K562 (cell line): Measurements from ENCODE around the gene RFPL3. TPM values are rescaled to one million over a fixed set of nuclear protein-coding genes. Genes with fewer than 3 reads are reported as not detected.

Experiments used
- CTBP1 ChIP-seq: fragments of 450-650 bp; IDR thresholded peaks from 2 replicates; pipeline ENCODE4 v1.6.1; 2016; ENCODE audit warnings: borderline replicate concordance
- NELFE ChIP-seq: IDR thresholded peaks from 2 replicates; pipeline ENCODE4 v1.6.1; 2011; ENCODE audit warnings: mild to moderate bottlenecking; ENCODE audit not compliant: insufficient read depth, insufficient read length
- SIN3A ChIP-seq, 2 experiments: fragments of 150-350 bp in 1 of 2; IDR thresholded peaks; 2 replicates each; pipeline ENCODE4 v1.6.1; 2011 to 2016; ENCODE audit warnings: borderline replicate concordance in 2 of 2, low read depth in 2 of 2, low read length in 2 of 2, mild to moderate bottlenecking in 2 of 2, moderate library complexity in 2 of 2; ENCODE audit not compliant: control insufficient read depth in 1 of 2
- TOE1 ChIP-seq, 2 experiments: fragments of 450-650 bp in 1 of 2; sonication (generic) in 1 of 2; formaldehyde crosslinking in 1 of 2; IDR thresholded peaks; 2 replicates each; pipeline versions ENCODE4 v1.7.1 to v1.8.0; 2016 to 2022; ENCODE audit warnings: borderline replicate concordance in 2 of 2, mild to moderate bottlenecking in 2 of 2, antibody characterized with exemption in 1 of 2, inconsistent platforms in 1 of 2, low read depth in 1 of 2, missing genetic modification reagents in 1 of 2, moderate library complexity in 1 of 2
- polyA plus RNA-seq, 8 experiments: library from polyadenylated mRNA; depleted of rRNA in 4 of 8; stranded (reverse) in 5 of 8; unstranded in 3 of 8; fragments of >200 nt; fragmentation: Nextera tagmentation in 2 of 8; fragmentation: Illumina TruSeq in 1 of 8; extraction: Ambion mirVana in 2 of 8; extraction: Trizol in 1 of 8; gene quantifications; 2 replicates each; pipeline versions ENCODE4 v1.2.1 to v1.2.3, GENCODE V29; 2011 to 2014; ENCODE audit warnings: inconsistent platforms in 1 of 8, missing spikeins in 1 of 8
- total RNA-seq, 7 experiments: library from RNA; depleted of rRNA in 6 of 7; stranded (reverse); fragments of >200 nt in 6 of 7; fragmentation: Illumina TruSeq in 2 of 7; extraction: Trizol in 2 of 7; gene quantifications; 2 replicates each; pipeline versions ENCODE4 v1.2.1 to v1.2.3, GENCODE V29; 2011 to 2021; ENCODE audit warnings: low replicate concordance in 1 of 7
- TF ChIP-seq, protein P1 (sequence below): sonication (generic); formaldehyde crosslinking; IDR thresholded peaks from 2 replicates; pipeline ENCODE4 v1.4.0; 2020; ENCODE audit warnings: mild to moderate bottlenecking, missing genetic modification reagents
- TF ChIP-seq, protein P2 (sequence below): fragments of 250-450 bp; sonication (Bioruptor Pico); IDR thresholded peaks from 2 replicates; pipeline ENCODE4 v1.5.0; 2021; ENCODE audit warnings: mild to moderate bottlenecking, borderline replicate concordance
- TF ChIP-seq, protein P3 (sequence below): fragments of 250-450 bp; sonication (Bioruptor Pico); IDR thresholded peaks from 2 replicates; pipeline ENCODE4 v1.4.0; 2020; ENCODE audit warnings: mild to moderate bottlenecking

Gene RFPL3
- total and polyA plus RNA-seq, 9 of the 15 experiments (the other 6 are each of a cell fraction or from before 2014, with no cell fraction given), result not detected

DNA sequence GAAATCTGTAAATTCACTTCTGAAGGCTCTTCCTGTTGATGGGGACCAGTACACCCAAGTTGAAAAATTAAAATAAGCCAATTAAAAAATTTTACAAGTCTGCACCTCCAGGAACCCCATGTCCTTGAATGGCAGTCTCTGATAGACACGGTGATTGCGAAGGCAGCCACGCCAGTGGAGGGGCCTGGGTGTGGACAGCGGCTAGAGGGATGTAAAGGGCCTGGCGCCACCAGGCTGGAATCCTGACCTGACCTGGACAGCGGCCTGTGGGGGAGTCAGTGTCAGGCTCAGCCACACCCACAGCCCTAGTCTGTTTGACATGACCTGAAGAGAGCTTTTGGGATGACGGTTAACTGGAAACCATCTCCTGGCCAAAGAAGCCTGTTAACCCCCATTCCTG is 49.5 kb upstream of the RFPL3 start (continued):
- TF ChIP-seq, protein P1, sequence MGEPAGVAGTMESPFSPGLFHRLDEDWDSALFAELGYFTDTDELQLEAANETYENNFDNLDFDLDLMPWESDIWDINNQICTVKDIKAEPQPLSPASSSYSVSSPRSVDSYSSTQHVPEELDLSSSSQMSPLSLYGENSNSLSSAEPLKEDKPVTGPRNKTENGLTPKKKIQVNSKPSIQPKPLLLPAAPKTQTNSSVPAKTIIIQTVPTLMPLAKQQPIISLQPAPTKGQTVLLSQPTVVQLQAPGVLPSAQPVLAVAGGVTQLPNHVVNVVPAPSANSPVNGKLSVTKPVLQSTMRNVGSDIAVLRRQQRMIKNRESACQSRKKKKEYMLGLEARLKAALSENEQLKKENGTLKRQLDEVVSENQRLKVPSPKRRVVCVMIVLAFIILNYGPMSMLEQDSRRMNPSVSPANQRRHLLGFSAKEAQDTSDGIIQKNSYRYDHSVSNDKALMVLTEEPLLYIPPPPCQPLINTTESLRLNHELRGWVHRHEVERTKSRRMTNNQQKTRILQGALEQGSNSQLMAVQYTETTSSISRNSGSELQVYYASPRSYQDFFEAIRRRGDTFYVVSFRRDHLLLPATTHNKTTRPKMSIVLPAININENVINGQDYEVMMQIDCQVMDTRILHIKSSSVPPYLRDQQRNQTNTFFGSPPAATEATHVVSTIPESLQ (CRISPR knock-in tag), result no peak
- TF ChIP-seq CTBP1 (no peak), TOE1 (IDR thresholded peaks at IDR 0.05; ENCODE audit: borderline replicate concordance) (no peak), TOE1 (CRISPR knock-in tag; IDR thresholded peaks at IDR 0.05; ENCODE audit: borderline replicate concordance, low read depth) (no peak), NELFE (no peak), SIN3A (IDR thresholded peaks at IDR 0.05; ENCODE audit: borderline replicate concordance in 2 of 2, control insufficient read depth in 1 of 2, low read depth in 2 of 2, low read length in 2 of 2) (no peak)
- TF ChIP-seq, protein P2, sequence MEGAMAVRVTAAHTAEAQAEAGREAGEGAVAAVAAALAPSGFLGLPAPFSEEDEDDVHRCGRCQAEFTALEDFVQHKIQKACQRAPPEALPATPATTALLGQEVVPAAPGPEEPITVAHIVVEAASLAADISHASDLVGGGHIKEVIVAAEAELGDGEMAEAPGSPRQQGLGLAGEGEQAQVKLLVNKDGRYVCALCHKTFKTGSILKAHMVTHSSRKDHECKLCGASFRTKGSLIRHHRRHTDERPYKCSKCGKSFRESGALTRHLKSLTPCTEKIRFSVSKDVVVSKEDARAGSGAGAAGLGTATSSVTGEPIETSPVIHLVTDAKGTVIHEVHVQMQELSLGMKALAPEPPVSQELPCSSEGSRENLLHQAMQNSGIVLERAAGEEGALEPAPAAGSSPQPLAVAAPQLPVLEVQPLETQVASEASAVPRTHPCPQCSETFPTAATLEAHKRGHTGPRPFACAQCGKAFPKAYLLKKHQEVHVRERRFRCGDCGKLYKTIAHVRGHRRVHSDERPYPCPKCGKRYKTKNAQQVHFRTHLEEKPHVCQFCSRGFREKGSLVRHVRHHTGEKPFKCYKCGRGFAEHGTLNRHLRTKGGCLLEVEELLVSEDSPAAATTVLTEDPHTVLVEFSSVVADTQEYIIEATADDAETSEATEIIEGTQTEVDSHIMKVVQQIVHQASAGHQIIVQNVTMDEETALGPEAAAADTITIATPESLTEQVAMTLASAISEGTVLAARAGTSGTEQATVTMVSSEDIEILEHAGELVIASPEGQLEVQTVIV (CRISPR knock-in tag), result no peak
- TF ChIP-seq, protein P3, sequence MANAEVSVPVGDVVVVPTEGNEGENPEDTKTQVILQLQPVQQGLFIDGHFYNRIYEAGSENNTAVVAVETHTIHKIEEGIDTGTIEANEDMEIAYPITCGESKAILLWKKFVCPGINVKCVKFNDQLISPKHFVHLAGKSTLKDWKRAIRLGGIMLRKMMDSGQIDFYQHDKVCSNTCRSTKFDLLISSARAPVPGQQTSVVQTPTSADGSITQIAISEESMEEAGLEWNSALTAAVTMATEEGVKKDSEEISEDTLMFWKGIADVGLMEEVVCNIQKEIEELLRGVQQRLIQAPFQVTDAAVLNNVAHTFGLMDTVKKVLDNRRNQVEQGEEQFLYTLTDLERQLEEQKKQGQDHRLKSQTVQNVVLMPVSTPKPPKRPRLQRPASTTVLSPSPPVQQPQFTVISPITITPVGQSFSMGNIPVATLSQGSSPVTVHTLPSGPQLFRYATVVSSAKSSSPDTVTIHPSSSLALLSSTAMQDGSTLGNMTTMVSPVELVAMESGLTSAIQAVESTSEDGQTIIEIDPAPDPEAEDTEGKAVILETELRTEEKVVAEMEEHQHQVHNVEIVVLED (CRISPR knock-in tag), result no peak
